ENCODE data around the gene DHDH.

The DHDH gene

GRCh38 chr19:48950830-48951519 lies 17.5 kb downstream of the DHDH start:
- no peak for DNase-seq (ENCODE audit: low read depth)
- no peak for TF ChIP-seq CTCF (conservative IDR thresholded peaks at IDR 0.05; ENCODE audit: low read length)
- no peak overlapping the region for H3K4me3 ChIP-seq (ENCODE audit: low read length)

DNA sequence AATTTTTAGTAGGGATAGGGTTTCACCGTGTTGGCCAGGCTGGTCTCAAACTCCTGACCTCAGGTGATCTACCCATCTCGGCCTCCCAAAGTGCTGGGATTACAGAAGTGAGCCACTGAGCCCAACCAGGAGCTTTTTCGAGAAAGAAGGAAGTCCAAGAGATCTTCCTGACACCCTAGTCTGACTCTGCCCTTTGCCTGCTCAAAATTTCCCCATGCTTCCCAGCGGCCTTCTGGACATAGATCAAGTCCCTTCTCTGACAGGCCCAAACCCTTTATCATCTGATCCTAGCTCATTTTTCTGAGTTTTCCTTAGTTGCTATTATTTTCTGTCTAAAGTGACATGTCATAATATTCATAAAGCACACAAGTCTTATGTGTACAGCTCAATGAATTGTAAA lies 19.6 kb downstream of the DHDH start:
- DNase-seq (ENCODE audit: low read depth): no peak
- H3K4me3 ChIP-seq (ENCODE audit: low read length): no peak overlapping the region
- TF ChIP-seq CTCF (conservative IDR thresholded peaks at IDR 0.05; ENCODE audit: low read length): no peak

GRCh38 chr19:48953990-48954594 lies 20.6 kb downstream of the DHDH start:
- peak overlapping the region; percentile 59 for H3K4me3 ChIP-seq (ENCODE audit: low read length)
- no peak for TF ChIP-seq CTCF (conservative IDR thresholded peaks at IDR 0.05; ENCODE audit: low read length)
- DNase-seq (ENCODE audit: low read depth): no peak

DNA sequence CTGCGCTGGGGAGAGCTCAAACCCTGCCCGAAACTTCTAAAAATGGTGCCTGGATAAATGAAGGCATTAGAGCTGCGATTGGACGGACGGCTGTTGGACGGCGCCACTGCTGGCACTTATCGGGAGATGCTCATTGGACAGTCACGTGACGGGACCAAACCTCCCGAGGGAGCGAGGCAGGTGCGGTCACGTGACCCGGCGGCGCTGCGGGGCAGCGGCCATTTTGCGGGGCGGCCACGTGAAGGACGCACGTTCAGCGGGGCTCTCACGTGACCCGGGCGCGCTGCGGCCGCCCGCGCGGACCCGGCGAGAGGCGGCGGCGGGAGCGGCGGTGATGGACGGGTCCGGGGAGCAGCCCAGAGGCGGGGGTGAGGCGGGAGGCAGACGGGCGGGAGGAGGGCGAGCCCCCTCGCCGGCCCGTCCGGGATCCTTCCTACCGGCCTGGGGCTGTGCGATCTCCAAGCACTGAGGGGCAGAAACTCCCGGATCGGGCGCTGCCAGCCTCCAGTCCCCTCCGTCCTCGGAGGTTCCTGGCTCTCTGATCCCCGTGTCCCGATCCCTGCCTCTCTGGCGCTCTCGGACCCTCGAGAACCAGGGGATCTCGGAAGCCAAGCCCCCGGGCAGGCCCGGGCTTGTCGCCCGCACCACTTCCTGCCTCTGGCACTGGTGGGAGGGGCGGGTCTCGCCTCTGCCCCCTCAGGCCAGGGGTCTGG lies 21.3 kb downstream of the DHDH start, which contains the start of gene BAX:
BAX (plus strand) TSS at position 281 of the 713 bp plus-strand sequence; CDS start at position 335, 54 bp downstream.
- DNase-seq (ENCODE audit: low read depth): peak; percentile 92
- no peak for TF ChIP-seq CTCF (conservative IDR thresholded peaks at IDR 0.05; ENCODE audit: low read length)
- H3K4me3 ChIP-seq (ENCODE audit: low read length): peak within 1 kb of the TSS; percentile 98

DNA sequence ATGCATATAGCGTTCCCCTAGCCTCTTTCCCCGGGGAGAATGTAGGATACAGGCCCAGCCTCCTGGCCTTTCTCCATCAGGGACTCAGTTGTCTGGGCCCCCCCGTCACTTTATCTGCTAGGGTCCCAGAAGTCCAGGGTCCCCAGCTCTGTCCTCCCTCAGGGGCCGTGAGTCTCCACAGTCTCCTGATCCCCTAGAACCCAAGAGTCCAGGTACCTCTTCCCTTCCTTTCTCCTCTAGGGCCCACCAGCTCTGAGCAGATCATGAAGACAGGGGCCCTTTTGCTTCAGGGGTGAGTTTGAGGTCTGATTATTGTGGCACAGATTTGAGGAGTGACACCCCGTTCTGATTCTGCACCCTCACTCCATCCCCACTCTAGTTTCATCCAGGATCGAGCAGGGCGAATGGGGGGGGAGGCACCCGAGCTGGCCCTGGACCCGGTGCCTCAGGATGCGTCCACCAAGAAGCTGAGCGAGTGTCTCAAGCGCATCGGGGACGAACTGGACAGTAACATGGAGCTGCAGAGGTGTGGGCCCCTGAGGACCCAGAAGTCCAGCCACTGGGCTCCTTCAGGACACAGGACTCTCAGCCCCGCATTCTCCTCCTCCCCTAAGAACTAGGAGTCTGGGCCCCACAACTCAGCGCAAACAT lies 21.9 kb downstream of the DHDH start:
- peak overlapping the region; percentile 98 for H3K4me3 ChIP-seq (ENCODE audit: low read length)

GRCh38 chr19:48958006-48958405 lies 24.5 kb downstream of the DHDH start:
- no peak overlapping the region for H3K4me3 ChIP-seq (ENCODE audit: low read length)
- no peak for DNase-seq (ENCODE audit: low read depth)
- no peak for TF ChIP-seq CTCF (conservative IDR thresholded peaks at IDR 0.05; ENCODE audit: low read length)

More for the DNA sequence above, 21.9 kb downstream of the DHDH start:
- no peak for DNase-seq (ENCODE audit: low read depth)
- no peak for TF ChIP-seq CTCF (conservative IDR thresholded peaks at IDR 0.05; ENCODE audit: low read length)
